SK-MEL-5 (cell line): ENCODE data around the gene PCSK4. TPM values are rescaled to one million over a fixed set of nuclear protein-coding genes. Genes with fewer than 3 reads are reported as not detected.
"Not testable (repeated sequence)": the region's sequence is repeated elsewhere in the genome, so short reads cannot be mapped to it uniquely, and the experiment has no call there.

Source experiments
- DNase-seq: peaks from one replicate; pipeline ENCODE4 v3.0.0-alpha.2; 2016; ENCODE audit warnings: low read depth, low spot score
- in situ Hi-C: cut with HindIII; loops from 2 replicates; pipeline ENCODE4 v1.10.0; 2016; ENCODE audit warnings: low sequenced_read_pairs, high pct_unique_total_duplicates, low pct_unique_long_range_greater_than_20kb
- polyA plus RNA-seq, 2 experiments: library from polyadenylated mRNA; depleted of rRNA; stranded (reverse); fragments of >200 nt; gene quantifications; 2 replicates each; pipeline ENCODE4 v1.2.3, GENCODE V29; 2015
- total RNA-seq: library from RNA; depleted of rRNA; stranded (reverse); fragments of >200 nt; shearing (Covaris generic); gene quantifications from 2 replicates; pipeline ENCODE4 v1.2.3, GENCODE V29; 2014; rRNA removed

The PCSK4 gene
- total RNA-seq, result 1.9 TPM in 2 replicates
- polyA plus RNA-seq (2015; cell fraction: cytosol; rRNA removed), result 0.42 and 3.1 TPM in 2 replicates
- 12.2 and 19.9 TPM in 2 replicates for polyA plus RNA-seq (2015; cell fraction: nucleus; rRNA removed)

DNA sequence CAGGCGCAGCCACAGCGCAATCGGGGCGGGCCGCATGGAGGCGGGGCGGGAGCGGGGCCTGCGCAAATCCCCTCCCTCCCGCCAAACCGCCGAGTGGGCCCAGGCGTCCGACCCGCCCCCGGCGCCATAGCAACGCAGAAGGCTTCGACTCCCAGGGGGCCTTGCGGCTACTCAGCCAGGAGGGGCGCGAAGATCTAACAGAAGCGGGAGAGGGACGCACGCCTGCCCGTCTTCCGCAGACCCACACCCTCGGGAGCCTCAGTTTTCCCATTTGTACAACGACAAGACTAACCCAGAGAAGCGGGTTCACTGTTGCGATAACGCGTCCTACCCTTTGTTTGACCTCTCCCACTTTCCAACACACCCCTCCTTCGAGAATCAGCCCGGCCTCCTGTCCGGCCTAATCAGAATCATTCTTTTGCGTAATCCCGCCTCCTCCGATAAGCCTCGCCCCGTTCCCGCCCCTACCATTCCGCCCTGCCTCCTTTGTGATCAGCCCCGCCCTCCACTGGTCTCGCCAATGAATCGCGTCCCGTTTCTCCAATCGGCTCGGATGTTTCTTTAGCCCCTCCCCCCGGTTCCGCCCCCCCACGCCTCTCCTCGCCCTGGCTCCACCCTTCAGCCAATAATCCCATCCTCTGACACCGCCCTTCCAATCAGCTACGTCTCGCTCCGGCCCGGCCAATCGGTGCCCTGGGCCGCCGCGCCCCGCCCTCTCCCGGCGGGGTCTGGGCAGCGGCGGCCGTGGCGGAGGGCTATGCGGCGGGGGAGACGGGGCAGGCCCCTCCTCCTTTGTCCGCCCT, at the start of gene PCSK4:
TSS of gene PCSK4 (minus strand) at position 40 of the 803 bp plus-strand sequence. CDS start at position 36, 4 bp downstream.
- in situ Hi-C loops, result no loop called here
- DNase-seq, result peak; percentile 97

DNA sequence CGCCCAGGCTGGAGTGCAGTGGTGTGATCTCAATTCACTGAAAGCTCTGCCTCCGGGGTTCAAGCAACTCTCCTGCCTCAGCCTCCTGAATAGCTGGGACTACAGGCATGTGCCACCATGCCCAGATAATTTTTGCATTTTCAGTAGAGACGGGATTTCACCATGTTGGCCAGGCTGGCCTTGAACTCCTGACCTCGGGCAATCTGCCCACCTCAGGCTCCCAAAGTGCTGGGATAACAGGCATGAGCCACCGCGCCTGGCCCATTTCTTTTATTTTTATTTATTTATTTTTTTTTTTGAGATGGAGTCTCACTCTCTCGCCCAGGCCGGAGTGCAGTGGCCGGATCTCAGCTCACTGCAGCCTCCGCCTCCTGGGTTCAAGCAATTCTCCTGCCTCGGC, 49.6 kb upstream of the PCSK4 start:
- DNase-seq, in situ Hi-C loops: not testable (repeated sequence)

DNA sequence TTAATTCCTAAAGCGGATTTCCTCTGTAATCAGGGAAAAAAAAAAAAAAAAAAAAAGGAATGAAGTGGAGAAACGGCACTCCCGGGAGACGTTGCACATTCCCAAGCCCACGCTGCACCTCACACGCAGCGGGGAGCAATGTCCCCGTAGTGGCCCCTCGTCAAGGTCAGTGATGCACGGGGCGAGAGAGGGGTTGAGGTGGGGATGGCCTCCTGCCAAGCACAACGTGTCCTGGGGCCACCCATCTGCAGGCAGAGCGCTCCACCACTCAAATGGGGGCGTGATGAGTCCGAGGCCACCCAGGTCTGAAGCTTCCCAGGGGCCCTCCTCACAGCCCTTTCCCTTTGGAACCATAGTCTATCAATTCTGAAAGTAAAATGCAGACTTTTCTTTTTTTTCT, 48.8 kb upstream of the PCSK4 start:
- DNase-seq, result no peak
- in situ Hi-C loops, result no loop called here

DNA sequence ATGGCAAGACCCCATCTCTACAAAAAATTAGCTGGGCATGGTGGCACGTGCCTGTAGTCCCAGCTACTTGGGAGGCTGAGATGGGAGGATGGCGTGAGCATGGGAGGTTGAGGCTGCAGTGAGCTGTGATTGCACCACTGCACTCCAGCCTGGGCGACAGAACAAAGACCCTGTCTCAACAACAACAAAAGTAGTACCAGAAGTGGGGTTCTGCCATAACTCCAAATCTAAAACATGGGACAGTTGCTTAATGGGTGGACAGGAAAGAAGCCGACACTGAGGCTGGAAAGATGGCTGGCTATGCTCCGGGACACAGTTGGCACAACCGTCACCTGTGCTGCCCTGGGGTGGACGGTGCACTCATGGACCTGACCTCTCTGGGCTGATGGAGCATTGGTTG, 45.5 kb upstream of the PCSK4 start:
- in situ Hi-C loops, DNase-seq: not testable (repeated sequence)

DNA sequence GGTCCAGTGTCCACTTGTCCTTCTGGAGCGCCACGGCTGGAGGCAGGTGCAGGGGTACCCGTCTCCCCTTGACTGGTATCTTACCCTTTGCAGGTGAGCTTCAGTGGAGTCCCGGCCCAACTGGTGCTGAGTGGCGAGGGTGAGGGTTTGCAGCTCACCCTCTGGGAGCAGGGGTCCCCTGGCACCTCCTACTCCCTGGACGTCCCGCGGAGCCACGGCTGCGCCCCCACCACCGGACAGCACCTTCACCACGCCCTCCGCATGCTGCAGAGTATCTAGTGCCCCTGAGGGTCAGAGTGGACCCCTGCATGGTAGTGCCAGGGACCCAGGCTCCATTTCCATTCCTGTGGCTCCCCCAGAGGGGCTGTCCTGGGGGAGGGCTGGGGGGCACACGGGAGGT, 44.8 kb upstream of the PCSK4 start:
- DNase-seq, result no peak
- in situ Hi-C loops, result no loop called here

DNA sequence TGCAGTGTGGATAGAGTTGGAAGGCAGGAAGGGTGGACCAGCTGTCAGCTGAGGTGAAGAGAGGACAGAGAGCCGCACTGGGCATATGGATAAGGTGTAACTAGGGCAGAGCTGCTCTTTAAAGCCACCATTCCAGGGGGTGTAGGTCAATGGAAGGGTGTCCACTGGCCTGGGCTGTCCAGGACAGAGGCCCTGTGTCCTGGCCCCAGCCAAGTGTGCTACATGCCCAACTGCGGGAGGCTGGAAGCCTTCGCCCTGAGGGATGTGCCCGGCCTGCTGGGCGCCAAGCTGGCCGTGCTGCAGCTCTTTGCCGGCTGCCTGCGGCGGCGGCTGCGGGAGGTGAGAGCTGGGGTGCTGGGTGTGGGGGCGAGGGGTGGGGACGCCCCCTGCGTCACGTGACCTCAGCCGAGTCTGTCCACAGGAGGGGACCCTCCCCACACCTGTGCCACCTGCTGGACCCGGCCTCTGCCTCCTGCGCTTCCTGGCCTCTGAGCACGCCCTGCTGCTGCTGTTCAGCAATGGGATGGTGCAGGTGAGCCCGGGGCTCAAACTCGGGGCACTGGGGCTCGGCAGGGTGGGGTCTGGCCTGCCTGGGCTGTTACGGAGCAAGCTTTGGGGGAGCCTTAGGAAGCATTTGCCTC, 43.5 kb upstream of the PCSK4 start:
- no peak for DNase-seq
- in situ Hi-C loops, result no loop called here

DNA sequence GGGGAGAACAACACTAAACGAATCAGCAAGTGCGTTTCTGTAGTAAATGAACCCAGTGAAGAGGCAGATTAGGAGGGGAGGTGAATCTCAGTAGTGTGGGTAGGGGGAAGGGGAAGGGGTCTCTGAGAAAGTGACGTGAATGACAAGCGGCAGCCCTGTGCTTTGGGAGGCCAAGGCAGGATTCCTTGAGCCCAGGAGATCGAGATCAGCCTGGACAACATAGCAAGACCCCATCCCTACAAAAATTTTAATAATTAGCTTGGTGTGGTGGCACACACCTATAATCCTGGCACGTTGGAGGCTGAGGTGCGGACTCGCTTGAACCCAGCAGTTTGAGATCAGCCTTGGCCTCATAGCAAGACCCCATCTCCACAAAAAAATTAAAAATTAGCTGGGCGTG, 41.9 kb upstream of the PCSK4 start:
- in situ Hi-C loops, result no loop called here

DNA sequence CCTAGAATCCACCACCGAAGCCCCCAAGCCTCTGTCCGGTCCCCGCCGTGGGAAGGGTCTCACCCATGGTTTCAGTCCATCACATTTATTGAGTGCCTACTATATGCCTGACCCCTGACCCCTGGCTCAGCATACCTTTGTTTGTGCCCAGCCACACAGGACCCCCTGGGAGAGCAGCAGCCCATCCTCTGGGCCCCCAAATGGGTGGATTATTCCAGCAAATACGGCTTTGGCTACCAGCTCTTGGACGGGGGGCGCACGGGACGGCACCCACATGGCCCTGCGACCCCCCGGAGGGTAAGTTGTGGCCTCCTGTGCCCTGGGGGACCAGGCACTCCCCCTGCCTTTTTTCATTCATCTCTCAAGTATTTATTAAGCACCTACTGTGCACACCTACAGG, 41.4 kb upstream of the PCSK4 start:
- in situ Hi-C loops, result no loop called here
- DNase-seq, result no peak

More for the DNA sequence above, 41.9 kb upstream of the PCSK4 start:
- DNase-seq, result no peak

DNA sequence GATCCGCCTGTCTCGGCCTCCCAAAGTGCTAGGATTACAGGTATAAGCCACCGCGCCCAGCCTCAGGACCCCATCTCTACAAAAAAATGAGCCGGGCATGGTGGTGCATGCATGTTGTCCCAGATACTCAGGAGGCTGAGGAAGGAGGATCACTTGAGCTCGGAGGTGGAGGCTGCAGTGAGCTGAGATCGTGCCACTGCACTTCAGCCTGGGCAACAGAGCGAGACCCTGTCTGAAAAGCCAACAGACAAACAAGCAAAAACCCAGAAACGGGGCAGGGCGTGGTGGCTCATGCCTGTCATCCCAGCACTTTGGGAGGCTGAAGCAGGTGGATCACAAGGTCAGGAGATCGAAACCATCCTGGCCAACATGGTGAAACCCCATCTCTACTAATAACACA, 40.7 kb upstream of the PCSK4 start:
- DNase-seq, in situ Hi-C loops: not testable (repeated sequence)

DNA sequence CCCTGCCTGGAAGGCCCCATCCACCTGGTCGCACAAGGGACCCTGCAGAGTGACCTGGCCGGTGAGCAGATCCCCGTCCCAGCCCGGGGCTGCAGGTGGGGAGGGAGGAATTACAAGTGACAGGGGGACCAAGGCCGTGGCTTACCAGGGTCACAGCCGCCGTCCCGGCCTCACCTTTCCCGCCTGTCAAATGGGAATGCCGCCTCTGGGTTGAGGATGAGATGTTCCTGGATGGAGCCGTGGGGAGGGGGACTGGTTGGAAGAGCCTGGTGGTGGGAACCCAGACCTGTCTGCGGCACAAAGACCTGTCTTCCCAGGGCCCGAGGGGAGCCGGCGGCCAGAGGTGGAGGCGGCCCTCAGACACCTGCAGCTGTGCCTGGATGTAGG, 39.3 kb upstream of the PCSK4 start:
- DNase-seq, result no peak
- in situ Hi-C loops, result no loop called here

DNA sequence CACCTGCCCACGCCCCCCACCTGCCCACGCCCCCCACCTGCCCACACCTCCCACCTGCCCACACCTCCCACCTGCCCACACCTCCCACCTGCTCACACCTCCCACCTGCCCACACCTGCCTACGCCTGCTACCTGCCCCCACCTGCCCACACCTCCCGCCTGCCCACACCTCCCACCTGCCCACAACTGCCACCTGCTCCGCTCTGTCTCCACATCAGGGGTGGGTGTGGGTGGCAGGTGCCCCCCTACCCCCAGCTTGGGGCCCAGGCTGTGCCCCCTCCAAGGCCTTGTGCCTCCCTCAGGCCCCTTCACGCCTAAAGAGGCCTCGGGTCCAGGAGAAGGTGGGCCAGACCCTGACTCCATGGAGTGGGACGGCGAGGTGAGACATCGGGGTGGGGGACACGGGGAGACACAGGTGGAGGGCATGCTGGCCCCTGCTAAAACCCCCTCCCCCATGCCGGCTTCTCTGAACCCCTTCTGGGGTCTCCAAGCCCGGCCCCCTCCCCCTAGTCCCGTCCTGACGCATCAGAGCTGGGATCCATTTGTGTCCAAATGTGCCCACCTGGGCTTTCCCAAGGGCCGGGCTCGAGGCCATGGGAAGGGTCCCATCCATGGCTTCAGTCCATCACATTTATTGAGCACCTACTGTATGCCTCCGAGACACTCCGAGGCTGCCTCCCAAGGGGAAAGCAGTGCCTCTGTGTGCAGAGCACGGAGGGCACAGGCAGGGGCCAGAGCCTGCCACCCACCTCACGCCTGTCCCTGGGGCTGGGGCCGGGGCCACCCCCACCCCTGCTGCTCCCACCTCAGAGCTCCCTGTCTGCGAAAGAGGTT, 38.7 kb upstream of the PCSK4 start:
- no peak for DNase-seq
- in situ Hi-C loops, result no loop called here

DNA sequence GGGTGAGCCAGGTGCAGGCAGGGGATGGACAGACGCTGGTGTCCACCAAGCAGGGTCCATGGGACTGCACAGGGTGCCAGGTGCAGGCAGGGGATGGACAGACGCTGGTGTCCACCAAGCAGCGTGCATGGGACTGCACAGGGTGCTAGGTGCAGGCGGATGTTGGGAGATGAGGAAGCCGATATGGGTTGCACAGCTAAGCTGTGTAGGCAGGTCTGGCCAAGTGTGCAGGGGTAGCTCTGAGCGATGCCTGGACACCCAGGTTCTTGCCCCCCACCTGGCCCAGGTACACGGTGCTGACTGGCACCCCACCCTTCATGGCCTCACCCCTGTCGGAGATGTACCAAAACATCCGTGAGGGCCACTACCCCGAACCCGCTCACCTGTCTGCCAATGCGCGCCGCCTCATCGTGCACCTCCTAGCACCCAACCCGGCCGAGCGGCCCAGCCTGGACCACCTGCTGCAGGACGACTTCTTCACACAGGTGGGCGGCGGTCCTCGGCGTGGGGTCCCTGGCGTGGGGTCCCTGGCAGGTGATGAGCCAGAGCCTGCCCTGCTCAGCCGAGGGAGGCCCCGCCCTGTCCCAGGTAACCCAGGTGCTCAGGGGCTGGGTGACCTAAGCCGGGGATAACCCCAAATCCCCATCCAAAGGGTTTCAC, 37.6 kb upstream of the PCSK4 start:
- in situ Hi-C loops, result no loop called here
- DNase-seq, result no peak

DNA sequence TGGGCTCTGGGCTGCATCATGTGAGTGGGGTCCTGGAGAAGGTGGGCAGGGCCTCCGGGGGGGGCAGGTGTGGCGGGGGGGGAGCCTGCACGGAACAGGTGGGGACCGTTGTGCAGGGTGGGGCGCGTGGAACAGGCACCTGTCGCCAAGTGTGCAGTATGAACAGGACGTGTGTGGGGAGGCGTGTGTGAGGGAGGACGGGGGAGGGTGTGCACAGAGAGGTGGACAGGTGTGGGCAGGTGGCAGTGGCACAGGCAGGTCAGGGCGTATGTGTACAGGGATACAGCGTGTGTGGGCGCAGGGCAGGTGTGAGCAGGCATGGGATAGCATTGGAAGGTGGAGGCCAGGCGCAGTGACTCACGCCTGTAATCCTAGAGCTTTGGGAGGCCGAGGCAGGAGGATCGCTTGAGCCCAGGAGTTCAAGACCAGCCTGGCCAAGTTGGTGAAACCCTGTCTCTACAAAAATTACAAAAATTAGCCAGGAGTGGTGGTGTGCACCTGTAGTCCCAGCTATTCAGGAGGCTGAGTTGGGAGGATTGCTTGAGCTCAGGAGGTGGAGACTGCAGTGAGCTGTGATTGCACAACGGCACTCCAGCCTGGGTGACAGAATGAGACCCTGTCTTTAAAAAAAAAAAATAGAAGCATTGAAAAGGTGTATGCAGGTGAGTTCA, 37.0 kb upstream of the PCSK4 start:
- no peak for DNase-seq
- in situ Hi-C loops, result no loop called here

DNA sequence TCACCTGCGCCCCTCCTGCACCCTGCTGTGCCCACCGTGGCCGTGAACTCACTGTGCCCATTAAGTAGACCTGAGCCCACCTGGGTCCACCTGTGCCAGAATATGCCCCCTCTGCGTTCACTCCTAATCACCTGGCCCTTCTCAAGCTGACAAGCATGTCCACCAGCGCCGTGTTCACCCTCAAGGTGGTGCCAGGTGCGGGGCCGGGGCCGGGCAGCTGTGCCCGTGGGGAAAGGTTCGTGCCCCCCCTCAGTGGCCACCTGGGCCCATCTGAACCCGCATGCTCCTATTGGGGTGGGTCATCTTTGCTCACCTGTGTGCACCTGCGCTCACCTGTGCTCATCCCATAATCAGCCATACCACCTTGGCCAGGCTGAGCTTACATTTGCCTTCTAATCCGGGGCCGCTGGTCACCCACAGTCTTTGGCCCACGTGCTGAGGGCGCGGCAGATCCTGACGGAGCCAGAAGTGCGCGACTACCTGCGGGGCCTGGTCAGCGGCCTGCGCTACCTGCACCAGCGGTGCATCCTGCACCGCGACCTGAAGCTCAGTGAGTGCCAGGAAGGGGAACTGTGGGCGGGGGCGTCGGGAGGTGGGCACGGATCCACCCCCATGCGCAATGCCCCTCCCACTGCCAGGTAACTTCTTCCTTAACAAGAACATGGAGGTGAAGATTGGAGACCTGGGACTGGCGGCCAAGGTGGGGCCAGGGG, 36.1 kb upstream of the PCSK4 start:
- DNase-seq, result no peak
- in situ Hi-C loops, result no loop called here

DNA sequence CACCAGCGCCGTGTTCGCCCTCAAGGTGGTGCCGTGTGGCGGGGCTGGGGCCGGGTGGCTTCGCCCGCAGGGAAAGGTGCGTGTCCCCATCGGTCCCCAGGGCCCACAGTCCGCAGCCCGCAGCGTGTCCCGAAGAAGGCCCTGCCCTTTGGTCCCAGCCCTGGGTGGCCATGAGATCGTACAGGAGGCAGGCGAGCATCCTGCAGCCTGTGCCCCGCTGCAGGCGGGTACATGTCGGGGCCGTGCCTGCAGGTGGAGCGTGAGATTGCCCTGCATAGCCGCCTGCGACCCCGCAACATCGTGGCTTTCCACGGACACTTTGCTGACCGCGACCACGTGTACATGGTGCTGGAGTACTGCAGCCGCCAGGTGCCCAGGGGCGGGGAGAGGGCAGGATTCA, 35.2 kb upstream of the PCSK4 start:
- in situ Hi-C loops, result no loop called here

DNA sequence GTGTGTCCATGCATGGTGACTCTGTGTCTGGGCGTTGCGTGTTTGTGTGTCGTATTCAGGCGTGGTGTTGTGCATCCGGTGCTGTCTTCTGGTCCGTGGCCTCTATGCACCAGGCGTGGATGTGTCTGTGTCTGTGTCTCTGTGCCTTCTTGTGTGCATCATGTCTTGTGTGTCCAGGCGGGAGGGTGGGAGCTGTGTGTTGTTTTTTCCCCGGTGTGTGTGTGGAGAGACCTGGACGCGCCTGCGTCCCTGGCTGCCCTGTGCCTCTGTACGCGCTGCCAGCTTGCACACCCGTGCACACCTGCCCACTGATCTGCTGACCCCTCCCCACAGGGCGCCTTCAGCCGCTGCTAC, 34.8 kb upstream of the PCSK4 start:
- in situ Hi-C loops, result no loop called here

More for the DNA sequence above, 35.2 kb upstream of the PCSK4 start:
- DNase-seq, result no peak

More for the DNA sequence above, 34.8 kb upstream of the PCSK4 start:
- no peak for DNase-seq
